ENCODE data around the gene TMEM63A.

TMEM63A gene

GRCh38 chr1:225842788-225843425 lies 39.3 kb downstream of the TMEM63A start:
- Histone ChIP-seq H2AFZ (ENCODE audit: low read depth, low read length) (no peak overlapping the region), H3K4me2 (ENCODE audit: insufficient read depth, low read length) (no peak overlapping the region), H3K36me3 (ENCODE audit: insufficient read depth, low read length) (peaks cover 12% of the 10 kb centered on the region), H4K20me1 (ENCODE audit: insufficient read depth, low read length) (no peaks in the 10 kb centered on the region), H3K9ac (ENCODE audit: low read depth, low read length) (no peak overlapping the region), H3K4me1 (ENCODE audit: insufficient read depth, low read length) (peaks cover 4% of the 10 kb centered on the region), H3K79me2 (ENCODE audit: insufficient read depth, low read length) (no peaks in the 10 kb centered on the region), H3K9me3 (ENCODE audit: insufficient read depth, low read length, severe bottlenecking) (no peaks in the 10 kb centered on the region), H3K4me3 (ENCODE audit: low read depth in 1 of 2, low read length in 2 of 2) (no peak overlapping the region), H3K27me3 (ENCODE audit: insufficient read depth, low read length, poor library complexity) (no peaks in the 10 kb centered on the region), H3K27ac (ENCODE audit: low read length) (no peak overlapping the region)
- ATAC-seq (ENCODE audit: insufficient read depth, low read depth) (no peak), DNase-seq (no peak)
- TF ChIP-seq CTCF (IDR thresholded peaks at IDR 0.05; ENCODE audit: borderline replicate concordance, extremely low read depth, low read length, poor library complexity, severe bottlenecking): no peak
- no peak for TF ChIP-seq EZH2 (IDR thresholded peaks at IDR 0.05; ENCODE audit: borderline replicate concordance, low read depth, low read length, severe bottlenecking)

- no peaks in the 10 kb centered on the region for H3K27me3 ChIP-seq (ENCODE audit: insufficient read depth, low read length, poor library complexity)
- no peaks in the 10 kb centered on the region for H3K79me2 ChIP-seq (ENCODE audit: insufficient read depth, low read length)
- no peaks in the 10 kb centered on the region for H3K4me1 ChIP-seq (ENCODE audit: insufficient read depth, low read length)
- DNase-seq: no peak
- no peak overlapping the region for H3K4me2 ChIP-seq (ENCODE audit: insufficient read depth, low read length)
- no peak for TF ChIP-seq EZH2 (IDR thresholded peaks at IDR 0.05; ENCODE audit: borderline replicate concordance, low read depth, low read length, severe bottlenecking)
- TF ChIP-seq CTCF (IDR thresholded peaks at IDR 0.05; ENCODE audit: borderline replicate concordance, extremely low read depth, low read length, poor library complexity, severe bottlenecking): no peak
- peaks cover 12% of the 10 kb centered on the region for H3K36me3 ChIP-seq (ENCODE audit: insufficient read depth, low read length)
- H3K9me3 ChIP-seq (ENCODE audit: insufficient read depth, low read length, severe bottlenecking): no peaks in the 10 kb centered on the region
- H3K27ac ChIP-seq (ENCODE audit: low read length): no peak overlapping the region
- H2AFZ ChIP-seq (ENCODE audit: low read depth, low read length): no peak overlapping the region
- no peaks in the 10 kb centered on the region for H4K20me1 ChIP-seq (ENCODE audit: insufficient read depth, low read length)
- ATAC-seq (ENCODE audit: insufficient read depth, low read depth): no peak
- H3K9ac ChIP-seq (ENCODE audit: low read depth, low read length): no peak overlapping the region
- no peak overlapping the region for H3K4me3 ChIP-seq (ENCODE audit: low read depth in 1 of 2, low read length in 2 of 2)
Observed at GRCh38 chr1:225842074-225842473, 40.1 kb downstream of the TMEM63A start.

GRCh38 chr1:225840713-225841112 lies 41.5 kb downstream of the TMEM63A start:
- H3K4me3 ChIP-seq (ENCODE audit: low read depth in 1 of 2, low read length in 2 of 2): no peak overlapping the region

More at GRCh38 chr1:225840713-225841112, 41.5 kb downstream of the TMEM63A start:
- Histone ChIP-seq H2AFZ (ENCODE audit: low read depth, low read length) (no peak overlapping the region), H3K36me3 (ENCODE audit: insufficient read depth, low read length) (no peaks in the 10 kb centered on the region), H4K20me1 (ENCODE audit: insufficient read depth, low read length) (no peaks in the 10 kb centered on the region), H3K9me3 (ENCODE audit: insufficient read depth, low read length, severe bottlenecking) (no peaks in the 10 kb centered on the region), H3K27ac (ENCODE audit: low read length) (no peak overlapping the region), H3K79me2 (ENCODE audit: insufficient read depth, low read length) (no peaks in the 10 kb centered on the region), H3K4me1 (ENCODE audit: insufficient read depth, low read length) (no peaks in the 10 kb centered on the region), H3K27me3 (ENCODE audit: insufficient read depth, low read length, poor library complexity) (no peaks in the 10 kb centered on the region), H3K9ac (ENCODE audit: low read depth, low read length) (no peak overlapping the region), H3K4me2 (ENCODE audit: insufficient read depth, low read length) (no peak overlapping the region)
- ATAC-seq (ENCODE audit: insufficient read depth, low read depth): no peak
- TF ChIP-seq CTCF (IDR thresholded peaks at IDR 0.05; ENCODE audit: borderline replicate concordance, extremely low read depth, low read length, poor library complexity, severe bottlenecking) (no peak), EZH2 (IDR thresholded peaks at IDR 0.05; ENCODE audit: borderline replicate concordance, low read depth, low read length, severe bottlenecking) (no peak)
- no peak for DNase-seq

Measured in DND-41 (cell line).